ENCODE measurements around the gene NES.

Gene NES

DNA sequence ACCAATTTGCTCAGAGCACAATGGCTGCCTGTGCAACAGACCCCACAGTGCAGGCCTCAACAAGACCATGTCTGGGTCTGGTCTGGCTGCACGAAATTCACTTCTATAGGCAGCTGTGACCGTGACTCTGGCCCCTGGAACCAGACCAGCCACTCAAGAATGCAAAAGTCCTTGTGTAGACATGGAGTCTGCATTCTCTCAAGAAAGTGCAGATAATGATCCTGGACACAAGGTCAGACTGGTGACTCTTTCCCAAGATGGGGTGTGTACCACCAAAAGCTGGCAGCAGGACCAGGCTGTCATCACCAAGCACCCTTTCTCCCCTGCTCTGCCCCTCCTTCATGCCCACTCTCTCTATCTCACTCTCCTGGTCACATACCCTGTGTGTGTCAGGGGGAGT lies 43.9 kb upstream of the NES start:
- no peaks in the 10 kb centered on the region for H3K9me3 ChIP-seq
- H3K36me3 ChIP-seq, result peaks cover 38% of the 10 kb centered on the region
- no peaks in the 10 kb centered on the region for H3K27me3 ChIP-seq
- H3K4me3 ChIP-seq (ENCODE audit: low read depth, low read length), result no peak overlapping the region
- TF ChIP-seq, protein P1, sequence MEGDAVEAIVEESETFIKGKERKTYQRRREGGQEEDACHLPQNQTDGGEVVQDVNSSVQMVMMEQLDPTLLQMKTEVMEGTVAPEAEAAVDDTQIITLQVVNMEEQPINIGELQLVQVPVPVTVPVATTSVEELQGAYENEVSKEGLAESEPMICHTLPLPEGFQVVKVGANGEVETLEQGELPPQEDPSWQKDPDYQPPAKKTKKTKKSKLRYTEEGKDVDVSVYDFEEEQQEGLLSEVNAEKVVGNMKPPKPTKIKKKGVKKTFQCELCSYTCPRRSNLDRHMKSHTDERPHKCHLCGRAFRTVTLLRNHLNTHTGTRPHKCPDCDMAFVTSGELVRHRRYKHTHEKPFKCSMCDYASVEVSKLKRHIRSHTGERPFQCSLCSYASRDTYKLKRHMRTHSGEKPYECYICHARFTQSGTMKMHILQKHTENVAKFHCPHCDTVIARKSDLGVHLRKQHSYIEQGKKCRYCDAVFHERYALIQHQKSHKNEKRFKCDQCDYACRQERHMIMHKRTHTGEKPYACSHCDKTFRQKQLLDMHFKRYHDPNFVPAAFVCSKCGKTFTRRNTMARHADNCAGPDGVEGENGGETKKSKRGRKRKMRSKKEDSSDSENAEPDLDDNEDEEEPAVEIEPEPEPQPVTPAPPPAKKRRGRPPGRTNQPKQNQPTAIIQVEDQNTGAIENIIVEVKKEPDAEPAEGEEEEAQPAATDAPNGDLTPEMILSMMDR (IDR thresholded peaks at IDR 0.05; ENCODE audit: low read depth, low read length), result no peak
- H3K4me1 ChIP-seq, result peaks cover 3% of the 10 kb centered on the region
- no peak for DNase-seq

DNA sequence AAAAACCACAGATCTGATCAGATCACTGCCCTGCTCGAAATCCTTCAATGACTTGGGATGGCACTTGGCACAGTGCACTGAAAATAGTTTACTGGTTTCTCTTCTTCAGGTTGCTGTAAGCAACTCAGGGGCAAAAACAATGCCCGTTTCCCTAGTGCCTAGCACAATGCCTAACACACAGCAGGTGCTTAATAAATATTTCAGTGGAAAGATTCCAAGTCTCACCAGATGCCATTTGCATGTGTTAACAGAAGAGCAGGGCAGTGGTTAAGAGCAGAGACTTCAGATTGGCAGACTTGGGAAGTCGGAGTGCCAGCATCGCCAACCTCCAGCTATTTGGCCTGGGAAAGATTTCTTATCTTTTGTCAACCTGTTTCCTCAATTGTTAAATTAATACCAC lies 40.1 kb upstream of the NES start:
- H3K9me3 ChIP-seq, result no peaks in the 10 kb centered on the region
- no peaks in the 10 kb centered on the region for H3K27me3 ChIP-seq
- H3K4me3 ChIP-seq (ENCODE audit: low read depth, low read length), result no peak overlapping the region
- DNase-seq, result no peak
- H3K36me3 ChIP-seq, result peaks cover 8% of the 10 kb centered on the region
- H3K4me1 ChIP-seq, result peaks cover 6% of the 10 kb centered on the region
- TF ChIP-seq, protein P1 (IDR thresholded peaks at IDR 0.05; ENCODE audit: low read depth, low read length), result no peak

DNA sequence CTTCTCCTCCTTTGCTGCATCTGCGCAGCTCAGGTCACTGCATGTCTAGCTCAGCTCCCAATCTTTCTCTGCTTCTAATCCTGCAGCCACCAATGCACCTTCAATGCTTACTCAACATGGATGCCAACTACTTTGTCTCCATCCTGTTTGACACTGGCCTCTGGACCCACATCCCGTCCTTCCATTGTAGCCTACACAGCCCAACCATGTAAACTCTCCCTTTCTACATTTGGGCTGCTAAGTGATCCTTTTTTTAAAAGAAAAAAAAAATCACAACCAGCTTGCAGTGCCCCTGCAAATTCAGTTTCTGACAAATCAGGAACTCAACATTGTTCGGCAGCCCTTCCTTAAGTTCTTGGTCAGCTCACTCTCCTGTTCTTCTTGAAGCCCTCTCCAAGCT lies 37.6 kb upstream of the NES start:
- no peaks in the 10 kb centered on the region for H3K36me3 ChIP-seq
- H3K4me3 ChIP-seq (ENCODE audit: low read depth, low read length), result no peak overlapping the region
- no peaks in the 10 kb centered on the region for H3K27me3 ChIP-seq
- DNase-seq, result no peak
- TF ChIP-seq, protein P1 (IDR thresholded peaks at IDR 0.05; ENCODE audit: low read depth, low read length), result no peak
- peaks cover 22% of the 10 kb centered on the region for H3K4me1 ChIP-seq
- no peaks in the 10 kb centered on the region for H3K9me3 ChIP-seq

DNA sequence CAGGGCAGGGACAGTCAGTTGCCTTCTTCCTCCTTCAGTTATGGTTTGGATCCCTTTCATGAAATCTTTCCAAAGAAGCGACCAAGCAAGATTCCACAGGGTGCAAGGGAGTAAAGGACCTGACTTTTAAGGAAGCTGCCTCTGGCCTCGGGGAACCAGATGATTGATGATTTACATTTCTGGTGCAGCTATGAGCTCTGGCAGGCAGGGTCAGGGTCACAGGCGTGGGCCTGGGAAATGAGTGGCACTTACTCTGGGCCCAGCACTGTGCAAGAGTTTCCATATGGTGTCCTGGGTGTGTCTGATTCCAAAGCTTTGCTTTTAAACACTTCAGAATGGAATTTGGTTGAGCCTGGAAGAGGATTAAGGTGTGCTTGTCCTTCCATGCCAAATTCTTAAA lies 35.4 kb upstream of the NES start:
- H3K36me3 ChIP-seq, result no peaks in the 10 kb centered on the region
- TF ChIP-seq, protein P1 (IDR thresholded peaks at IDR 0.05; ENCODE audit: low read depth, low read length), result no peak
- no peaks in the 10 kb centered on the region for H3K27me3 ChIP-seq
- H3K4me3 ChIP-seq (ENCODE audit: low read depth, low read length), result no peak overlapping the region
- peaks cover 44% of the 10 kb centered on the region for H3K4me1 ChIP-seq
- H3K9me3 ChIP-seq, result no peaks in the 10 kb centered on the region
- no peak for DNase-seq

DNA sequence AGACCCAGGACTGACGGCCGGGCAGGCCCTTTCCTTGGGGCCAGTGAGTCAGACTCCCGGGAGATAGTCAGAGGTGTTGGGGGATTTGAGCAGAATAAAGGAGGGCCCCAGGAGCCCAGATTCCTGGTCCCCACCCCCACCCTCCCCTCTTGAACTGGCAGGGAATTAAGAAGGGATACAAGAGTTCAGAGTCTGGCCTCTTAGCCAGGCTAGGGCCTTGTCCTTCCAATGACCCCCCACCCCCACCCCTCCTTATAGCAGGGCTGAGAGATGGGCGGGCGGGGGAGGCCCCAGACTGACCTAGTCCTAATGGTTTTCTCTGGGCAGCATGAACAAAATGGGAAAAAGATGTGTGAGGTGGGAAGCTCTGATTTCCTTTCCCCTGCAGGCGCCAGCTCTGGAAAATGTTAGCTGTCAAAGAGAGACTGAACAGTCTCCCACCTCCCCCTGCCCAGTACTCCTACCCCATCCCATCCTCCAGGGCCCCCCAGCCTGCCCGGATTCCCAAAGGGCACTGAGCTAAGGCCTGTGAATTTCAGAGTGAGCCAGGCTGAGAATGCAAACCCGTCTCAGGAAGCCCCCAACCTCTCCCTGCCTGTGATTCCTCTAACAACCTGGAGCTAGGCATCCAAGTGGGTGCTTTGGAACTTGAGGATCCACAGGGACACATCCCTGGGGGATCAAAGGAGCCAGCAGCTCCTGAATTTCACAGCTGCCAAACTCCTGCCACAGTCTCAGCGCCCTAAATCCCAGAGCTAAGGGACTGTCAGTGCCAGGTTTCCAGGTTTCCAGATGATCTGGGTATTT lies 34.0 kb upstream of the NES start:
- Histone ChIP-seq H3K27me3 (no peaks in the 10 kb centered on the region), H3K9me3 (no peaks in the 10 kb centered on the region), H3K4me3 (ENCODE audit: low read depth, low read length) (no peak overlapping the region), H3K4me1 (peaks cover 48% of the 10 kb centered on the region), H3K36me3 (no peaks in the 10 kb centered on the region)
- TF ChIP-seq, protein P1 (IDR thresholded peaks at IDR 0.05; ENCODE audit: low read depth, low read length), result no peak
- peak; percentile 78 for DNase-seq

DNA sequence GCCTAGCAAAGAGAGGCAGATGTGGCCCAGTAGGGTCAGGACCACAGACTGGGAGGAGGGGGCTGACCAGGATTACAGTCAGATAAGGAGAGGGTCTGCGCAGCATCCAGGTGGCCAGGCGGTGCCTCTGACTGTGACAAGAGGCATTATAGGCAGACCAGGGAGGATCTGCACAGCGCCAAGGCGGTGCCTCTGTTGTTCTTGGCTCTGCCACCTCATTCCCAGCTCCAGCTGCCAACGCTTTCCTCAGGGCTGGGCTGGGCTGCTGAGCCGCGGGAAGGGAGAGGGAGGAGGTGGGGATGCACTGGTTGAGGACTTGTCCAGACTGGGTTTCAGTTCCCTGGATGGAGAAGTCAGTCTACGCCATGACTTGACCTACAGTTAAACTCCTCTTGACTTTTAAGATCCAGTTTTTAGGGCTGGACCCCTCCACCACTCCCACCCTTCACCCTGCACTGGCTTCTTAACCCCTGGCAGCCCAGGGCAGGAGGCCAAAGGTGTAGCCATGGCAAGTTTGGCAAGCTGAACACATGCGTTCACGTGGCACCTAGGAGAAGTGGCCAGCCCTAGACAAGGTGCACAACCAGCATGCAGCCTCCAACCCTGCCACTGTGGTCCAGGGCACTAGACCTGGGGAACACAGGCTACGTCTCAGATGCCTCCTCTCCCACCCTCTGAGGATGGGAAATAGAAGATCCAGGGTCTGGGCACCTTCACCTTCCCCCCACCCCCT lies 32.7 kb upstream of the NES start:
- Histone ChIP-seq H3K4me3 (ENCODE audit: low read depth, low read length) (no peak overlapping the region), H3K4me1 (peaks cover 53% of the 10 kb centered on the region), H3K36me3 (no peaks in the 10 kb centered on the region), H3K27me3 (peaks cover 4% of the 10 kb centered on the region), H3K9me3 (no peaks in the 10 kb centered on the region)
- peak; percentile 78 for DNase-seq
- TF ChIP-seq, protein P1 (IDR thresholded peaks at IDR 0.05; ENCODE audit: low read depth, low read length), result no peak

Measured in BE2C (cell line).